GM19043 (cell line): ENCODE data around the gene RPRD1B.

ENCODE experiments used
- ATAC-seq: cut with Tn5 transposase; IDR thresholded peaks from one replicate; pipeline ENCODE4 v1.9.1; 2021; ENCODE audit warnings: low read depth; ENCODE audit not compliant: unreplicated experiment

RPRD1B gene

DNA sequence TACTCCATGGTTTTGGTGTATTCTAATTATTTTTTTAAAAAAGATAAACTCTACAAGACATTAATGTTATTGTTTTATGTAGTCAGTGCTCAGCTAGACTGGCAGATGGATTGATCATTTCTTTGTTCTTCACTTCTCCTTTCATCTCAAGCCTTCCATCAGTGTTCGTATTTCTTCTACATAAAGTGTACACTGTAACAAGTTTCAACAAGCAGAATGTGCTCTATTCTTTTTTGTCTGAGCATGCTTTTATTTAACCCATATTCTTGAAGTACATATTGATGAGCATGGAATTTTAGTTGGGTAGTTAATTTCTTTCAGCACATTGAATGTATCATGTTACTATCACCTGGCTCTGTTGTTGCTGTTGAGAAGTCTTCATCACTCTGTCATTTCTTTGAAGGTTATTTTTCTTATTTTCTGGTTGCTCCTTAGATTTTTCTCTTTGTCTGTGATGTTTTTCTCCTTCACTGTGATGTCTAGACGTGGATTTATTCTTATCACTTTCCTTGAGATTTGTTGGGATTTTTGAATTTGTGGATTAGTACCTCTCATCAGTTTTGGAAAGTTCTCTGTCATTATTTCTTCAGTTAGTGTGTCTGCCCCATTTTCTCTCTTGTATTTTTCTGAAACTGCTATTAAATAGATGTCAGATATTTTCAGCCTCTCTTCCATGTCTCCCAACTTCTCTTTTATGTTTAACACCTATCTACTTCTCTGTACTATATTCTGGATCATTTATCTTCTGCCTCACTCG, 83.0 kb downstream of the RPRD1B start:
- ATAC-seq = no peak

DNA sequence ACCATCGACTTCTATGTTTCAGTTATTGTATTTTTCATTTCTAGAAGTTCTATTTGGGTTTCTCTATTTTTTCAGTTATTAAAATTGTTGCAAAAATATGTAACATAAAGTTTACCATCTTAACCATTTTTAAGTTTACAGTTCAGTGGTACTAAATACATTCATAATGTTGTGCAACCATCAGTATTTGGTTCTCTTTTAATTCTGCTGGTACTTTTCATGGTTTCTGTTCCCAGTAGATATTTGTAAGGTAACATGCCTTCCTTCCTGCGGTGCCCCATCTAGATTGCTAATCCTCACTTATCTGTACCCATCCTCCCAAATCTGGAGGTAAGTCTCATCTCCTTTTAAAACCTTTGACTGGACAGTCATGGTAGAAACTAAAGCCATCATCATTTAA, 83.7 kb downstream of the RPRD1B start:
- ATAC-seq = no peak

DNA sequence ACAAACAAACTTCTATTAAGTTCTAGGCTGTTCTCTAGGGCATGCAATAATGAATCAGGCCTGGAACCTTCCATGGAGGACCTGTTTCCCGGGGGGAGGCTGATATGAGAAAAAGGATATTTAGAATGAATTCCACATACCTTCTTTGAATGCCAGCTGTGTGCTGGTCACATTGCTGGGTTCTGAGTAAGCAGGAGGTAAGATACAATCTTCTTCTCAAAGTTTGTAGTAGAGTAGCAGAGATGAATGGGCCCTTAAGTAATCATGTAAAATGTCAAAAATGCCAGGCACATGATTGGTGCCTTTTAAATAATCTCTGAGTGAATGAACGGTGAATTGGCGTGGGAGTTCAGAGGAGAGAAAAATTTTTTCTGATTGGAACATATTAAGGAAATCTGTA, 84.1 kb downstream of the RPRD1B start:
- ATAC-seq = no peak

DNA sequence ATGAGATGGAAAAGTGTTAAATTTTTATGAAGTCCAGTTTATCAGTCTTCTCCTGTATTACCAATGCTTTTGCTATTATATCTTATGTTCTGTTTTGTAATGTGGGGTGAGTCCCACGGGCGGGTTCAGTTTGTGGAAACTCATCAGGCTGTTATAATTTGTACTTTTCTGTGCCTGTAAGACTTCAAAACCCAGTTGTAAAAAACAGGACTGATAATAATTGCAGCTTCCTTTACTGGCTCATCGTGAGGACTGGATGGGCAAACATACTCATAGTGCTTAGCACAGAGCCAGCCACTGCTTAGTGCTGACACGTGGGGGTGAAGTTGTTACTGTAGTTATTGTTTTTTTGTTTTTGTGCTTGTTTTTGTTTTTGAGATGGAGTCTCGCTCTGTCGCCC, 85.9 kb downstream of the RPRD1B start:
- no peak for ATAC-seq

DNA sequence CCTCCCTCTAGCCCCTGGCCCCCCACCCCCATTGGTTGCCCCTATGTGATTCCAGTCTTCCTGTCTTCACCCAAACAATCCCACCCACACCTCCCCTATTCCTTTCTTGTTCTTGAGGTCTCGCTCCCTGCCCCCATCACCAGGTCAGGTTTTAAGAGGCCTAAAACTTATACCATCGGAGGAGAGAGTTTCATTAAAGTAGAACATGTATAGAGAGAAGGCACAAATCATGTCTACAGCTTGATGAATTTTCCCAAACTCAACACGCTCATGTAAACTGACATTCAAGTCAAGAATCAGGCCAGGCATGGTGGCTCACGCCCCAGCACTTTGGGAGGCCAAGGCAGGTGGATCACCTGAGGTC, 87.1 kb downstream of the RPRD1B start:
- no peak for ATAC-seq

DNA sequence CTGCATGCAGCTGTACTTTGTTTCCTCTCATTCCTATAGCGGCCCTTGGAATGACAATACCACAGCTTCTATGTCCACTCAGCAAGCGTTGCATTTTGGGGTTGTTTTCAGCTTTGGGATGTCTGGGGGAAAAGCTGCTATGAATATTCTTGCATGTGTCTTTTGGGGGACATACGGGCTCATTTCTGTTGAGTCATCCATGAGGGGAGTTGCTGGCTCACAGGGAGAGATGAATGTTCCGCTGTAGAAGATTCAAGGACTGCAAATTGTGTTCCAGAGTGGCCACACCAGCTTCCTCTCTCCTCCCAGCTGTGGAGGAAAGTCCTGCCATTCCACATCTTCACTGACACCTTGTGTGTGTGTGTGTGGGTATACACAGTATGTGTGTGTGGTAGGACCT, 88.2 kb downstream of the RPRD1B start:
- no peak for ATAC-seq

DNA sequence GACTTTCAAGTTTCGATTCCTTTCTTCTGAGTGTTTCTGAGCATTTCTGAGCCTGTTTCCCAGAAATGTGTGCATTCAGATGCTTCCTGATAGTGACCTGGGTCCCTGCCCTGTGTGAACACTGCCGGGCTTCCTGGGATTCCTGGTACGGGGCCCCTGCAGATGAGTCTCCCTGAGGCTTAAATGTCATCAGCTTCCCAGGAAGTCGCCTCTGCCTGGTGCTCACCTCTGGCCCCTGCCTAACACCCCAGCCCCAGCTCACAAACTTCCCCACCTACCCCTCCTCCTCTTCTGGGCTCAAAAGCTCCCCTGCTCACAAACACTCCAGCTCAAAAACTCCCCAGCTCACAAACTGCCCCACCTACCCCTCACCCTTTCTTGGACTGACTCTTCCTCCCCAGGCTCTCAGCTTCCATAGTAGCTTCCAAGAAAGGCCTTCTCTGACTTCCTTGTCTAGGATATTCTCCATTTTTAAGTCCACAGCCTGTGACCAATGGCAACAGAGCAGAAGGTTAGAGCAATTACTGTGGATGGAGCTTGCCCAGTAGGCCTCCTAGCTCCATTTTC, 89.6 kb downstream of the RPRD1B start:
- ATAC-seq = no peak

DNA sequence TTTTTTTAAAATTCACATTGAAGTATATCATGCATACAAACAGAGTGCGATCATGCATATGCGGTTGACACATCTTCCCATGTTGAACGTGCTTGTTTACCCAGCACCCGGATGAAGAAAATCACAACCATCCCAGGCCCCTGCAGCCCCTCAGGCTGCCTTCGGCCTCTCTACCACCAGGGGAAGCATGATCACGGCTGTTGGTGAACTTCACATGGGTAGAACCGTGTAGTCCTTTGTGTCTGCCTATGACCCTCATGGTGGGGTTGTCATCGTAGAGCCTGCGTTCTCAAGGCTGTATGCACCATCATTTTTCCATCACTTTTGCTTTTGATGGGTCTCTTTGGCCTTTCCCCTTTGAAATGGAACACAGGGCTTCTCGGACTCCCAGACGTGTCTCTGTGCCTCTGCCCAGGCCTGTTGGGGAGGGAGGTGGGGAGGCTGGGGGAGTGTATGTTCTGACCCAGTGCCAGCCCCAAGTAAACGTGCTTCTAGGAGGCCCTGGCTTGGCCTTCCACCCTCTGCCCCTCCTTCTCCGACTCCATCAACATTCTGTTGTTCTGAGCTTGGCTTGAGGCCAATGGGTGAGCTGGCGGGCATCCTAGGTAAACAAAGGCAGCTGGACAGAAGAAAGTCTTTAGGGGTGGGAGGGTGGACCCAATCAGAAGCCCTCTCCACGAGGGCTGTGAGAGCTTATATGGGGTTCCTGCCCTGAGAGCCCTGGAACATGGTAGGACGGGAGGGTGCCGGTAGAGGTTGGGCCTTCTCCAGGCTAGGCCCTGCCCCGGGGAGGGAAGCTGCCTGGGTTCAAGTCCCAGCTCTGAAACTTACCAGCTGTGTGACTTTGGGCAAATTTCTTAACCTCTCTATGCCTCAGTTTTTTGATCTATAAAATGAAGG, 91.9 kb downstream of the RPRD1B start:
- ATAC-seq = no peak

DNA sequence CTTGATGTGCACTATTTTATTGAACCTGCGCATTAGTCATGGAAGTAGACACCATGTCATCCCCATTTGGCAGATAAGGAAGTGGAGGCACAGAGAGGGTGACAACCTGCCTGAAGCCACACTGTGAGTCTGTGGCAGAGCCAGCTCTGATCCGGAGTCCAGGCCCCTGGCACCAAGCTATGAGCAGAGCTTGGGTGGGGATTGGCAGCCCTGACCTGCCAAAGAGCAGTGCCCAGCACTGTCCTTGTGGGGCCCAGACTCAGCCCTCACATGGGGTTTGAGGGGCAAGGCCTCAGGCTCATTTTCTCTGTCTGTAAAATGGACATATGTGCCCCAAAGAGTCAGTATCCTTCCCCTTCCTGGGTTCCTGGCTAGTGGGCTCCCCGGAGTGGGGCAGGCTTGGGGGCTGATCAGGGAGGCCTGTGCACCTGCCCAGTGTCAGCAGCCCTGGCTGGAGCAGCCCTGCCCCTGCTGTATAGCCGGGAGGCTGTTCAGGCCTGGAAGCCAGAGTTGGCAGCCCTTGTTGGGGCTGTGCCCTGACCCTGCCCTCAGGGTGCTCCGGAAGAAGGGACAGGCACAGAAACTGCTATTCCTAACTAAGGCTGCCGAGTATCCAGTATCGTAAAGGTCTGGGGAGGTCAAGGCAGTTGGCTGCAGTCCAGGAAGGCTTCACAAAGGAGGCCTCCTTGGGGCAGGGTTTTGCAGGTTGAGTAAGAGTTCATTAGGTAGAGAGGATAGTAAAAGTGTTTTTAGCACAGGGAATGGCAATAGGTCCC, 92.8 kb downstream of the RPRD1B start:
- ATAC-seq = no peak

DNA sequence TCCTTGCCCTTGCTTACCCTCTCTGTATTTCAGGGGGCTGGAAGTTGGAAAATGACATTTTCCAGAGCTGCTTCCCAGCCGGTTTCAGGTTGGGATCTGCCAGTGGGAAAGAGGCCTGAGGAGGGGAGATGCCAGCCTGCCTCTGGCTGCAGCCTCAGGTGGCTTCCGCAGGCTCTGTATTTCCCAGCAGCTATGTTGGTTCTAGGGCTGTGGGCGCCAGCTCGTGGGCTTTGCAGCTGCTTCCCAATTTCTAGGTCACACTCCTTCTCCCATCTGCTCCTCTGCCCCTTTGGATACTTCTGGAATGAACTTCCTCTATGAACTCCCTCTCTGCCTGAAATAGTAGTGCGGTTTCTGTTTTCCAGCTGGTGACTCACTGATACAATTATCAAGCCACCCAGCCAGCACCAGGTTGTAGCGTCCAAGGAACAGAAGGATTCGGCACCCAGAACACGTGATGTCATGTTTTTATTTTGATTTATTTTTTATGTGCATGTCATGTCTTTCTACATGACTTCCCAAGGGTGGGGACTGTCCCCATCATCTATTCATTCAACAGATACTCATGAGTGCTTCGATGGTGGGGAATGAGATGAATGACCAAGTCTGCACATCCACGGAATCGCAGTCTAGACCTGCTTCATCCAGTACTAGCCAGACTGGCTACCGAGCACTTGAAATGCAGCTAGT, 93.5 kb downstream of the RPRD1B start:
- ATAC-seq = no peak

DNA sequence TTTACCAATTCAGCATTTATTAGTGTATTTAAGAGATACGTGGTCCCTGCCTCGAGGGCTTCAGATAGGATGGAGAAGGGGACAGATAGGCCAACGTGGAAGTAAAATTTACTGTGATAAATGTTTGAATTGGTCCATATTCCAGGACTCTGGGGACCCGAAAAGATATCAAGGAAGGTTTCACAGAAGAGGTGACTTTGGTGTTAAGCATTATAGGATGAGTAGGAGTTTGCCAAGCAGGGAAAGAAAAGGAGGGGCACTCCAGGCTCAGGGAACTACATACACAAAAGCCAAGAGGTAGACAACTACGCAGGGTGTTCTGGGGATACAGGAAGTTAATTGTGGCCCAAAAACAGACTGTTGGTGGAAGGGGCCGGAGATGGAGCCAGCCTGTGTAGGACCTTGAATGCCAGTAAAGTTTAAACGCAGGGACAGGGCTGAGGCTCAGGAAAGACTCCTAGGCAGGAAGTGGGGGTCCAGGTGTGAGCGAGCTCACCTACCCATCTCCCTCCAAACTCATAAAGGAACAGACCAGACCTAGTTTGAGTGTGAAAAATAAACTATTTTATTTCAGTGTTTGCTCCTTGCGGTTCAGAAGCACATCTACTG, 94.5 kb downstream of the RPRD1B start:
- no peak for ATAC-seq

DNA sequence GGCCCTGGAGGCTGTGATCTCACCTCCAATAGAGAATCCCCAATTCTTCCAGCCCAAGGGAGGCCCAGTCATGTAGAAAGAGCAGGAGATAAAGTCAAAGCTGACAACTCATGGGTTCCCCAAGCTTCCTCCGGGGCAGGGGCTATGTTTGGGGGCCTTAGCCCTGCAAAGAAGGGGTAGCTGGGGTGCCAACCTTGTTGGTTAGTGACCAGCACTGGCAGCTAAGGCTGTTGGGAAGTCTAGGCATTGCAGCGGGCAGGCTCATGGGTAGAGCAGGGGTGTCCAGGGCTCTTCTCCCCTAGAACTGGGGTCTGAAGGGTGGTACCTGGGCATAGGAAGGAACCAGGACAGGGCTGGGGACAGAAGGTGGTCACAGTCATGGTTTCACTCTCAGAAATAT, 95.1 kb downstream of the RPRD1B start:
- ATAC-seq = no peak

DNA sequence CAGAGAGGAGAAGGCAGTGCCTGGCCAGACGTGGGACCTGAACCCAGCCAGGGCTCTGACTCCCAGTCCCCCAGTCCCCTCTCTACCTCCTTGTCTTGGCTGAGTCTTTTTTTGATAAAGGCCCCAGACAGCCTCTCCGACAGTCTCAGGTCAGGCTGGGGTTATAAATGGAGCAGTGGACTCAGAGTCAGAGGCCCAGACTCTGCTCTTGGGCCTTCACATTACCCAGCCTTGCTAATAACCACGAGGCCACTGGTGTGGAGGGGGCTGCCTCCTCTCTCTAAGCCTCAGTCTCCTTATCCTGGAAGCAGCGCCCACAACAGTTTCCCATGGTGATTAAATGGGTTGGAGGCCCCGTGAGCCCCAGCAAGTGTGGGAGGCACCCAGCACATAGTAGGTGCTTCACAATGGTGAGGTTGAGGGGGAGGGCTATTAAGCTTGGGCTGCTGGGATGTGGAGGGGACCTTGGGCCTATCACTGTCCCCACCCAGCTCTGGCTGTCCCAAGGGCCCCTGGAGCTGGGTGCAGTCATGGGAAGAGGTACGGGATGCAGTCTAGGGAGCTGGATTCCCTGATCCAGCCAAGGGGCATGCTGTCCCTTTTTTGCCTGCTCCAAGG, 95.8 kb downstream of the RPRD1B start:
- no peak for ATAC-seq

DNA sequence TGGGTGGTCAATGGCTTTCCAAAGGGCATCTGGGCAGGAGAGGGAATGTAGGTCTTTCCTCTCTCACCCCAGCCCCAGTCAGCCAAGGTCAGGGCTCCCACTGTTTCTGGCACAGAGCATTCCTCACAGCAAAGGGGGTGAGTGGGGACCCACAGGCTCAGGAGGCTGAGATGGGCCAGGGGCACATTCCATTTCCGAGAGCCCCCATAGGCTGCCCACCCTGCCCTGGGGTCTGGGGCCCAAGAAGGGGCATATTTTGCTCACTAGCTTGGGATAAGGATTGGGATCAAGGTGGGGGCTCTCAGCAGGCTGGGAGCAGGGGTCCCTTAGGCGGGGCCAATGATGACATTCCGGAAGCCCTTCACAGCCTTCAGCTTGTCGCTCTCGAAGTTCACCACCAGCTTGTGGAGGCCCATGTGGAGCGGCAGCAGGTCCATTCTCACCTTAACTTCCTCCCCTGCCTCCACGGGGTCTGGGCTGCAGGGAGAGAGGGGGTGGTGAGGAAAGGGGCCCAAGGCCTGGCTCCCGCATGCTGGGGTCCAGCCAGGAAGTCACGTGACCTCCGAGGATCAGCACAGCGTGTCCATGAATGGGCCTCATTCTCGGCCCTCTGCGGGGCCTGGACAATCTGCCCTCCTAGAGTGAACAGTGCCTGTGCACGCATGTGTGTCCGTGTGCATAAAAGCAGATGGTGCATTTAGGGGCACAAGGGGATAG, 96.5 kb downstream of the RPRD1B start:
- no peak for ATAC-seq

DNA sequence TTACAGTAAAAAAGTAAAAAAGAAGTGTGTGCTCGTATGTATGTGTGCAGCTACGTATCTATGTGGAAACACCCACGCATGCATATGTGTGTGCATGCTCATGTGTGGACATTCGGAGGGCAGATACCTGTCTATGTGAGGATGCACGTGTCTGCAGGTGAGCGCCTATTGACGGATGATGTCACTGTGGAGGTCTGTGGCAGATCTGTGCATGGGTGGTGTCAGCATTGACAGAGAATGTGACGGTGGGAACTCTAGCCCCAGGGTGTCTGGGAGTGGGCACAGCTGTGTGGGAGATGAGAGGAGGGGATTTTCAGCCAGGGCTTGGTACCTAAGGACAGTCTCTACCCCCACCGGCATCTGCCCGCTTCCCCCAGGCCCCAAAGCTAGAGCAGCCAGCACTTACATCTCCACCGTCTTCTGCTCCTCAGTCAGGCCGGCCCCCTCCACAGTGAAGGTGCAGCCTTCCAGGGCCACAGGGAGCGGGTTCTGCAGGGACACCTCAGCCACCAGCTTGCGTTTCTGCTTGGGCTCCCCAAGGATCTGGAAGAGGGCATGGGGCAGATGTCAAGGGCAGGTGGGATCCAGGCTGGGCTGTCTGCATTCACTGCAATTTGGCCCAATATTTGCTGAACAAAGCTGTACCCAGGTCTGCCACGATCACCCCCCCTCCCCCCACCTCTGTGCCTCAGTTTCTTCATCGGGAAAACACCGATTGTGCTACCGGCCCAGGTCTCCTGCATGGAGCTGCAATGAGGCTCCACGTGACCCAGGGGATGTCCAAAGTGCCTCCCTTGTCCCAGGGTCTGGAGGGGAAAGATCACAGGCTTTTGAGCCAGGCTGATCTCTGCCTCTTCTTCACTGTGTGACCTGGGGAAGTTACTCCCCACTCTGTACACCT, 97.4 kb downstream of the RPRD1B start:
- no peak for ATAC-seq

DNA sequence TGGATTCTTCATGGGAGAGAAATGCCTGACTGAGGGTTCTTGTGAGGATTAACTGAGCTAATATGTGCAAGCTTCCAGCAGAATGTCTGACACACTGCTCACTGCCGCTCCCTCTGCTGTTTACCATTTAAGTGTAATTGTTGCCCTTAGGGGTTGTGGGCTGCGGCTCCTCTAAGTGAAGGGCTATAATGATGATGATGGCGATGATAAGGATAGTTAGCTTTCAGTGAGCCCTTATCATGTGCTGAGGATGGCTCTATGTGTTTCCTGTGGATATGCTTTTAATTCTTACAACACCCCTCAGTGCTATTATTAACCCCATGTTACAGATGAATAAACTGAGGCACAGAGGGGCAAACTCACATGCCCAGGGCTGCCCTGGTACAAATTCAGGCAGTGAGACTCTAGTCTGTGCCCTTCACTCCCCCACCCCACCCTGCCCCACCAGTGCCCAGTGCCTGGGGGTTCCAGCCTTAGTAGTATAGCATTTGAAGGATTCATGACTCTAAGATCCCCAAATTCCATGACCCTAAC, 98.1 kb downstream of the RPRD1B start:
- ATAC-seq = no peak

DNA sequence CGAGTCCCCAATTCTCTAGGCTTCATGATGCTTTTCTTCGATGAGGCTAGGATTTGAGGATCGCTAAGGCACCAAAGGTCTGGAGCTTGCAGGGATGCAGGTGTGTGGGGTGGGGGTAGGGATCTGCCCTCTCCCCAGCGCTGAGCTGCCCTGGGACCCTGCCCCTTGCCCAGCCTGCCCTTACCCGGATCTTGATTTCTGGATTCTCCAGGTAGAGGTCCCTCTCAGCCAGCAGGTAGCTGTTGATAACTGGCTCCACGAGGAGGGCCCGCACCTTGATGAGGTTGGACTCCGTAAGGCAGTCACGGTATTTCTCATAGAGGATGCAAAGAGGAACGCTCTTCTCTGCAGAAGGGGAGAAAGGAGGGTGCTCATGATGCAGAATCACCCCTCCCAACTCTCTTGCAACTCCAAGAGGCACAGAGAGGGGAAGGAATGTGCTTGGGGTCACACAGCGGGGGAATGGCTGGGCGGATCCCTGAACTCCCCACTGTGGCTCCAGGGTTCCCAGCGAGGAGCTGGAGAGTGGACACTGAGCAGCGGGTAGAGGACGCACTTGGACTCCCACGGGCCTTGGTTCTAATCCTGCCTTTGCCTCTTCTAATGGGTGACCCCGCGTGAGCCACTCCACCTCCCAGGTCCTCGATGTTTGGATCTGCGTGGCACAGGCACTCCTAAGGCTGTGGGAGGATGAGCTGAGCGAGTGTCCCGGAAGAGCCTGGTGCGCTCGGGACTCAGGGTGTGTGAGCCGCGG, 98.8 kb downstream of the RPRD1B start:
- ATAC-seq = no peak
